ENCODE results near the gene FBXW11. TPM values are rescaled to one million over a fixed set of nuclear protein-coding genes. Genes with fewer than 3 reads are reported as not detected.

FBXW11 gene
- total RNA-seq, 1 experiment from 2014 or later: 85.3 TPM

DNA sequence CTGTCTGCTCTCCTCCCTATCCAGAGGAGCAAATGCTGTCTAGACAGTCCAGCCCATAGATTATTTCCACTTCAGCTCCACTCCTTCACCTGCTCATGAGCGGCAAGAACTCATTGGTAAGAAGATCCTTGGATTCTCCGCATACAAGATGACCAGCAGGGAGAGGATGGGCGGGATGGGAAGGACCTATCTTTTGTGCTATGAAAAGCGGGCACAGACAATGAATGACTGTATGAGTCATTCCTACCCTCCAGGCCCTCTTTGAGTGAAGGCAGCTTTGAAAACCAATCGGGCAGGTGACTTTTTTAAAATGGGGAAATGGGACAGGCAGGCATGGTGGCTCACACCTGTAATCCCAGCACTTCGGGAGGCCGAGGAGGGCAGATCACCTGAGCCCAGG lies 171.4 kb downstream of the FBXW11 start:
- H4K8ac ChIP-seq (replicated peaks; ENCODE audit: insufficient read length, low read depth, low read length): no peak overlapping the region
- H3K23me2 ChIP-seq (ENCODE audit: insufficient read length, low read depth, low read length, poor library complexity, severe bottlenecking): no peaks in the 10 kb centered on the region
- H4K91ac ChIP-seq (ENCODE audit: insufficient read length, low read depth, low read length): no peak overlapping the region
- no peak overlapping the region for H2AK5ac ChIP-seq (ENCODE audit: insufficient read length, low read length)
- no peak overlapping the region for H3K9ac ChIP-seq (ENCODE audit: extremely low read depth, insufficient read length, low read length)
- no peak overlapping the region for H2BK5ac ChIP-seq (ENCODE audit: insufficient read length, low read length)
- no peak overlapping the region for H2BK15ac ChIP-seq (ENCODE audit: low read depth, low read length)
- H2BK12ac ChIP-seq (ENCODE audit: insufficient read length, low read depth, low read length): no peak overlapping the region
- H3K9me3 Mint-ChIP-seq: peaks cover 6 to 10% of the 10 kb centered on the region in 2 experiments; a peak in 3 of 5 replicates
- H3K27me3 Mint-ChIP-seq (ENCODE audit: low read depth): no peaks in the 10 kb centered on the region; the same call in 1 of the 2 replicates
- H3K27ac ChIP-seq (ENCODE audit: insufficient read length, low read depth, low read length): no peak overlapping the region
- no peak overlapping the region for H2BK120ac ChIP-seq (ENCODE audit: low read depth, low read length, poor library complexity, severe bottlenecking)
- H3K36me3 Mint-ChIP-seq (ENCODE audit: insufficient read depth in 1 of 3, low read depth in 3 of 3): peaks cover 0 to 11% (median 0%) of the 10 kb centered on the region in 3 experiments; a peak in 2 of 7 replicates
- peaks cover 5% of the 10 kb centered on the region for H3K4me1 ChIP-seq (ENCODE audit: insufficient read depth, low read length)
- H3K4me1 Mint-ChIP-seq: peaks cover 7 to 20% of the 10 kb centered on the region in 2 experiments
- H2AFZ ChIP-seq (ENCODE audit: low read length): no peak overlapping the region
- no peaks in the 10 kb centered on the region for H3K79me2 ChIP-seq (ENCODE audit: insufficient read depth, low read length)
- H3K79me1 ChIP-seq (ENCODE audit: insufficient read depth, low read depth, low read length, poor library complexity, severe bottlenecking): no peaks in the 10 kb centered on the region
- H3K4me2 ChIP-seq (ENCODE audit: insufficient read depth, insufficient read length, low read length): no peak overlapping the region
- no peaks in the 10 kb centered on the region for H3K27me3 ChIP-seq (ENCODE audit: insufficient read depth, low read length)
- TF ChIP-seq, protein P1, sequence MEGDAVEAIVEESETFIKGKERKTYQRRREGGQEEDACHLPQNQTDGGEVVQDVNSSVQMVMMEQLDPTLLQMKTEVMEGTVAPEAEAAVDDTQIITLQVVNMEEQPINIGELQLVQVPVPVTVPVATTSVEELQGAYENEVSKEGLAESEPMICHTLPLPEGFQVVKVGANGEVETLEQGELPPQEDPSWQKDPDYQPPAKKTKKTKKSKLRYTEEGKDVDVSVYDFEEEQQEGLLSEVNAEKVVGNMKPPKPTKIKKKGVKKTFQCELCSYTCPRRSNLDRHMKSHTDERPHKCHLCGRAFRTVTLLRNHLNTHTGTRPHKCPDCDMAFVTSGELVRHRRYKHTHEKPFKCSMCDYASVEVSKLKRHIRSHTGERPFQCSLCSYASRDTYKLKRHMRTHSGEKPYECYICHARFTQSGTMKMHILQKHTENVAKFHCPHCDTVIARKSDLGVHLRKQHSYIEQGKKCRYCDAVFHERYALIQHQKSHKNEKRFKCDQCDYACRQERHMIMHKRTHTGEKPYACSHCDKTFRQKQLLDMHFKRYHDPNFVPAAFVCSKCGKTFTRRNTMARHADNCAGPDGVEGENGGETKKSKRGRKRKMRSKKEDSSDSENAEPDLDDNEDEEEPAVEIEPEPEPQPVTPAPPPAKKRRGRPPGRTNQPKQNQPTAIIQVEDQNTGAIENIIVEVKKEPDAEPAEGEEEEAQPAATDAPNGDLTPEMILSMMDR (conservative IDR thresholded peaks at IDR 0.05): no peak
- no peak overlapping the region for H3K4me3 Mint-ChIP-seq
- DNase-seq: no peak
- H3K27ac Mint-ChIP-seq: no peak overlapping the region
- H4K5ac ChIP-seq (ENCODE audit: insufficient read length, low read depth, low read length): no peak overlapping the region
- H4K20me1 ChIP-seq (ENCODE audit: control insufficient read depth, insufficient read depth, insufficient read length): no peaks in the 10 kb centered on the region
- no CpG with 5 or more reads among the region's 7 CpGs for WGBS (ENCODE audit: extremely low coverage, insufficient read length, low lambda C conversion rate)
- H3K23ac ChIP-seq (ENCODE audit: insufficient read length, low read depth, low read length): no peak overlapping the region
- H3K14ac ChIP-seq (ENCODE audit: insufficient read depth, low read length): no peak overlapping the region; the same call in 1 of the 2 replicates
- no peak overlapping the region for H3K4ac ChIP-seq (ENCODE audit: low read depth, low read length)
- no peaks in the 10 kb centered on the region for H3K9me3 ChIP-seq (ENCODE audit: control insufficient read depth, low read depth, low read length)
- no peak overlapping the region for H3T11ph ChIP-seq (ENCODE audit: low read length)
- no peak overlapping the region for H2BK20ac ChIP-seq (ENCODE audit: low read depth, low read length, poor library complexity, severe bottlenecking)
- no peak overlapping the region for H3K18ac ChIP-seq (ENCODE audit: insufficient read length, low read depth, low read length)
- no peak overlapping the region for H3K56ac ChIP-seq (ENCODE audit: insufficient read length, low read depth, low read length)
